GM19193 (cell line): ENCODE measurements around the gene DAAM2.

Experiments
- POLR2A ChIP-seq: IDR thresholded peaks from 4 replicates; pipeline ENCODE4 v1.6.1; 2011; ENCODE audit not compliant: insufficient read depth, insufficient read length; ENCODE audit errors: extremely low read depth

DAAM2 gene

GRCh38 chr6:39925931-39926290 lies 133.7 kb downstream of the DAAM2 start:
- no peak for TF ChIP-seq POLR2A

DNA sequence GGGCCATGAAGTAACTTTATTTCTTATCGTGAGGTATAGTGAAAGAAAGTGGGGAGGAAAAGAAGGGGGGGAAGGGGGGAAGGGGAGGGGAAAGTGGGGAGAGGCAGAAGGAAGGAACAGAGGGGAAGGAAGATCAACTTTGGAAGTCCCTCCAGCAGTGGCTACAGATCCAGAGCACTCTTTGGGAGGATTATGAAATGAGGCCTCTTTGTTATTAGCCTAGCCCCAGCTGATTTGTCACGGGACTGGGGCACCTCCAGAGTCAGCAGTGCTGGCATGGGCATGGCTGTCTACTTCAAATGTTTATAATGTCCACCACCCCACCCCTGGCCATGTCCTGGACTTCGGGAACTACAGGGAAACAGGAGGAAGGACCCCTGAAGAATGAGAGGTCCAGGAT lies 134.5 kb downstream of the DAAM2 start:
- TF ChIP-seq POLR2A, result no peak

- TF ChIP-seq POLR2A, result no peak
Observed at GRCh38 chr6:39927159-39927558, 135.0 kb downstream of the DAAM2 start.

GRCh38 chr6:39929039-39929732 lies 137.0 kb downstream of the DAAM2 start:
- no peak for TF ChIP-seq POLR2A

DNA sequence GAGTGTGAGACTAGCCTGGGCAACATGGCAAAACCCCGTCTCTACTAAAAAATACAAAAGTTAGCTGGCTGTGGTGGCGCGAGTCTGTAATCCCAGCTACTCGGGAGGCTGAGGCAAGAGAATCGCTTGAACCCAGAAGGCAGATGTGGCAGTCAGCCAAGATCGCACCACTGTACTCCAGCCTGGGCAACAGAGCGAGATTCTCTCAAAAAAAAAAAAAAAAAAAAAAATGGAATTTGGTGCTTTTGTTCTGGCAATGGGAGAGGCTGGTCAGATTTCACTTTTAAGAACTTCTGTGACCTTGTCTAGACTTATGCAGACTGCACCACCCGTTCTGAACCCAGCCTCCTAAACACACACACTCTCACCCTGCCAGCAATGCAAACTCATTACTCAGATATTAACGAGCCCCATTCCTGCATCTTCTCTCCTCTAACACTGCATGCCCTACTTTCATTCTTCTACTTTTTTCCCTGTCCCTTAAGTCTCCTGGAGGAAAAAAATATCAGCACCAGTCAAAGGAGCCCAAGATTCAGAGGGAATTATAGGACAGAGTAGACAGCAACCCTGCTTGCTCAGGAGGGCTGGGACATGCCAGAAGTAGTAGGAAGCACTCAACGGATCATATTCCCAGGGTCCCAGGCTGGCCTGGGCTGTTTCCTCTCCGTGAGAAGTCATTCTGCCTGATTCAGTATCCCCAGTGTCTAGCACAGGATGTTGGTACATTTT lies 137.7 kb downstream of the DAAM2 start:
- no peak for TF ChIP-seq POLR2A

DNA sequence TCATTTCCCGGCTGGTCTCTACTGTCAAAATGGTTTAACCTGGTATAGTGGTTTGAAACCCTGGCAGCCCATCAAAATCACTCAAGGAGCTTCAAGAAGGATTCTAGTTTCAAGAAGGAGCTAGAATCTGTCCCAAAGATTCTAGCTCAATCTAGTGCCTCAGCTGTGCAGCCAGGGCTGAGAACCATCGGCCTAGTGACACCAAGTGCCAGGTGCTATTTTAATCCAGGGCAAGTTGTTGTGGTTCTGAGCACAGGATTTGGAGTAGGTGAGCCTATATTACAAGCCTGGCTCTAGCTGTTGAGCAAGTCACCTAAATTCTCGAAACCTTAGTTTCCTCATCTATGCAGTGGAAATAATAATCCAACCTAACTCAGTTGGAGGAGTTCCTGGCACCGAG lies 138.4 kb downstream of the DAAM2 start:
- no peak for TF ChIP-seq POLR2A

- no peak for TF ChIP-seq POLR2A
Observed at GRCh38 chr6:39931607-39932006, 139.4 kb downstream of the DAAM2 start.

- no peak for TF ChIP-seq POLR2A
Observed at GRCh38 chr6:39932386-39932910, 140.3 kb downstream of the DAAM2 start.

DNA sequence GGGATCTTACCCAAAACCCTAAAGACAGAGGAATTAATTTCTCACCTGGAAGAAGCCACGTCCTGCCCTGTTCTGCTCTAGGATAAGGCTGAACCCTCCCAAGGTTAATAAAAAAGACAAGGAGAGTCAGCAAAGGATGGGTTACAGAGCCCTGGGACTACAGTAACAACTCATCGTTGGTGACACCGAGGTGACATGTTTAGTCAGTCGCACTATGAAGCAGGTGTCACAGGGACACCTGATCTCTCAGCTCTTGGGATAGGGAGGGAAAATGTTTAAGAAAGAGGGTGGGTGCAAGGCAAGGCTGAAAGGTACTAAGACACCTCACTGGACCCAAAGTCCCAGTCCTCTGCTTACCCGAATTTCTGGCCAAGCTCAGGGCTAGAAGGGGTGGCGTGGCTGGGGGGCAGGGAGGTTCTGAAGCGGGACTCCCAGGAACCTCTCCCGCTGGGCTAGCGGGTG lies 141.5 kb downstream of the DAAM2 start:
- no peak for TF ChIP-seq POLR2A

GRCh38 chr6:39934131-39934757 lies 142.1 kb downstream of the DAAM2 start, which contains the start of gene MOCS1:
MOCS1 (minus strand) TSS chr6:39934462; CDS start chr6:39934417, 45 bp downstream.
- TF ChIP-seq POLR2A, result no peak

- TF ChIP-seq POLR2A, result no peak
Observed at GRCh38 chr6:39935241-39935640, 143.1 kb downstream of the DAAM2 start.

DNA sequence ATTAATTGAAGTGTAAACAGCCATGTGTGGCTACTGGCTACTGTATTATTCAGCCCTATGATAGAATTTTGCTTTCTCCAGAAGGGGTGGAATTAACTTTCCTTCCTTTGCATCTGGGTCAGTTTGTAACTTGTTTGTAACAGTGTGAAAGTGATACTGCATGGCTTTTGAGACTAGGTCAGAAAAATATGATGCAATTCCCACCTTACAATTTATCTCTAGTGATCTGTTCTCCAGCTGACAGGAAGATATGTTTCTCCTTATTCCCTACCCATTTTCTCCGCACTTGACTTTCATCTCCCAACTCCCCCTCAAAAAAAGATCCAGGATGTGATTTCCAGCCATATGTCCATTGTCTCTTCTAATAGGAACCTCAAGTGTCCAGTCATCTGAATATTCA lies 144.7 kb downstream of the DAAM2 start:
- TF ChIP-seq POLR2A, result no peak

DNA sequence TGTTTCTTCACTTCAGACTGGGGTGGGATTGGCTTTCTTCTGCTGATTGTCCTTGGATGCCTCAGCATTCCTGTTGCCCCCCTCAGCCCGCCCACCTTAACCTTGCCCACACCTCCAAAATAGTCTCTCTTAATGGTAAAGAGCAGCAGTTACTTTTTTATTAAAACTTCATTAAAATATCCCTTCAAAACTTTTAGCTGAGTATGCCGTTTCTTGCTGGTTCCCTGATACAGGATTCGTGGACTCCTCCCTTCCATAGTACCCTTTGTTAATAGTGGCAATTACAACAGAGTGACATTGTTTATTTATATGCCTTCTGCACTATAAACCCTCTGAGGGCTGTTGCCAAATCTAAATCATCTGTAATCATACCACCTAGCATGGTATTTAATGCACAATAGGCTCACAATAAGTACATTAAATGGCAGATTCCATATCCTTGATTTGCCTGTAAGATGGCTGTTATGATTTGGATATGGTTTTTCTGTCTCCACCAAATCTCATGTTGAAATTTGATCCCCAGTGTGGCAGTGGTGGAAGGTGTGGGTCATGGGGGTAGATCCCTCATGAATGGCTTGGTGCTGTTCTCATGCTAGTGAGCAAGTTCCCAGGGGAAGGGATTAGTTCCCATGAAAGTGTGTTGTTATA lies 145.6 kb downstream of the DAAM2 start:
- no peak for TF ChIP-seq POLR2A

DNA sequence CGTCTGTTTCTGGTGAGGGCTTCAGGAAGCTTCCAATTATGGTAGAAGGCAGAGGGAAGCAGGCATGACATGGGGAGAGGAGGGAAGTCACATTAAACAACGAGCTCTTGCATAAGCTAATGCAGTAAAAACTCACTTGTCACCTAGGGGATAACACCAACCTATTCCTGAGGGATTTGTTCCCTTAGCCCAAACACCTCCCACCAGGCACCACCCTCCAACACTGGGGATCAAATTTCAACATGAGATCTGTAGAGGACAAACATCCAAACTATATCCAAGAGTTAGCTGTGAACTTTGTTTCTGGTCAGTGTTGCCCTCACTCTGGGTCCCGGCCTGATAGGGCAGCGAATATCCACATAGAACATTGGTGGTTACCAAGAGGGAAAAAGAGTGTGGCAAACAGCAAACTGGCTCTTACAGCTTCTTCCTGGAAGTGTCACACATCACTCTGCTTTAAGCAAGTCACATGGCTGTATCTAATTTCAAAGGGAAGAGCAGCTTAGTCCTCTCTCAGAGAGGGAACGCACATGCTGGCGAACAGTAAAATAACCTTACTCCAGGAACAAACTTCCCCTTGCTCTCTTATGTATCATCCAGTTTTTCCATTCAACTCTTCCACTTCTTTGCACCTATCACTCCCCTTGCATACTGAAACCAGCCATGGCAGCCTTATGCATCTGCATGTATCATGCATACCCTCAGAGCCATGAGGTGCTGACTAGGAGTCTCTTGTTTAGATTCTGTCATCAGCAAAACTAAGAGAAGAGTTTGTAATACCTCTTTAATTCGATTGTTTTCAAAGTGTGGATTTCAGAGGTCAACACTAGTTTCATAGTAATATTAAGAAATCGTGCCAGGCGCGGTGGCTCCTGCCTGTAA lies 146.8 kb downstream of the DAAM2 start:
- TF ChIP-seq POLR2A, result no peak
